Measurements from ENCODE around the gene FAM168B. TPM values are rescaled to one million over a fixed set of nuclear protein-coding genes. Genes with fewer than 3 reads are reported as not detected.

The FAM168B gene, protein sequence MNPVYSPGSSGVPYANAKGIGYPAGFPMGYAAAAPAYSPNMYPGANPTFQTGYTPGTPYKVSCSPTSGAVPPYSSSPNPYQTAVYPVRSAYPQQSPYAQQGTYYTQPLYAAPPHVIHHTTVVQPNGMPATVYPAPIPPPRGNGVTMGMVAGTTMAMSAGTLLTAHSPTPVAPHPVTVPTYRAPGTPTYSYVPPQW
- total RNA-seq (2022; extraction: Qiagen RNA extraction; ENCODE audit: low read depth) = 86.7 to 102 TPM (median 97.8 TPM) in 5 replicates

DNA sequence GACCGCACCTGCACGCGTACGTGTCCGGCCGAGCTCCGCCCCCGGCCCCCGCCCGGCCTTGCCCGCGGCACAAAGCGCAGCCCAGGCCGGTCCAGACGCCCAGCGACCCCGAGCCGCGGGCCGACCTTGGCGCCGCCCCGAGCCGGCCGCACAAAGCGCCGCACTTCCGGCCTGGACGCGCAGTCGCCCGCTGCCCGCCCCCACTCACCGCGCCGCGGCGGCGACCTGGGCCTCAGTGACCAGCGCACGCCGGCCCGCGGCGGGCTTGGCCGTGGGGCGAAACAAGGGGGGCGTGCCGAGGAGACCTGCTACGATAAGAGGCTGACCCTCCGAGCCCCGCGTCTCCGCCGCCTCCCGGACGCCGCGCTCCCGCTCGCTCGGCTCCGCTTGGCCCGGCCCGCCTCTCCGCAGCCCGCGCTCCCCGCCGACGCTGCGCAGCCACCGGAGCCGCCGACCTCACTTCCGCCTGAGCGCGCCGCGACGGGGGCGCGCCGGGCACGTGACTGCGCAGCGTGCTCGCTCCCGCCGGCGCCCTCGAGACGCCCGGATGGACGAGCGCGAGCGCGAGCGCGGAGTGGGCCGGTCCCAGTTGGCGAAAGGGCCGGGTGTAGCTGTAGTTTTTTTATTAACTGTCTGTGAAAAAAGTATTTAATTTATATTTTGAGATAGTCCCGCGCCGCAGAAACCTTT lies at the start of gene FAM168B:
Gene FAM168B (minus strand): TSS at position 455 of the 690 bp plus-strand sequence. CDS start 10,814 bp downstream, outside the sequence.

DNA sequence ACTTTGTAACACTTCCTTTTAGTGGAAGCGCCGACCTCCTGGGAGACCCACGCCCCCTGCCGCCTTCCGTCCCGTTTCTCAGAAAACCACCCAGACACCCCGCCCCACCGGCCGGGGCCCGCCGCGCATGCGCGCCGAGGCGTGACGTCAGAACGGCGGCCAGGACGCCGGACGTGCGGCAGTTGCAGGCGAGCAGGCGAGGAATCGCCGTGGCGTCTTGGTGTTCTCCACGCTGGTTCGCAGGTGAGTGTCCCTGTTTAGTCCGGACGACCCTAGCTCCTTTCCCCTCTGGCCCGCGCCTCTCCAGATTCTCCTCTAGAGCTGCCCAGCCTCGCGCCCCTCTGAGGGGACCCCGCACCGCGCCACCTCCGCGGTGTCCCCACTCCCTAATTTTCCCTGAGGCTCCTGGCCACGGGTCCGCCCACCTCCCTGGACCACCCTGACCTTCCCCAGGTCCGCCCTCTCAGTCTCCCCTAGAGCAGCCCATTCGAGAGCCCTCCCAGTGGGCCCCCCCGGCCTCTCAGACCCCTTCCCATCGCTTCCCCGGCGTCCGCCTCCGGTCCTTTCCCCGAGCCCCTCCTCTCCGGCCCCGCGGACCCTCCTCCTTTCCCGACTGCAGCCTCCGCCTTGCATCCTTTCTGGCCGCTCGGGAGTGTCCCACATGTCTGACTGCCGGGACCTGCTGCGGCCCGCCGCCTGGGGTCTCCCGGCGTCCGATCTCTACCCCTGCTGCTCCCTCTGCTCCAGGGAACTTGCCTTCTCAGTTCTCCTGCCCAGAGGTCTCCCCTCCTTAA lies 12.1 kb upstream of the FAM168B start, which contains the start of gene PLEKHB2:
Gene PLEKHB2 (plus strand): TSS at position 181 of the 794 bp plus-strand sequence. CDS start 15,606 bp downstream, outside the sequence.

Other genes with a start within 250 kb of the FAM168B start
- gene PLEKHB2, start 11.9 kb upstream of the FAM168B start, total RNA-seq (2022; extraction: Qiagen RNA extraction; ENCODE audit: low read depth) = 71.6 to 88.2 TPM (median 81.3 TPM) in 5 replicates
- 0.06 to 0.15 TPM (median 0.08 TPM) in 4 of 5 replicates, not detected in the other for gene POTEE, start 116.1 kb upstream of the FAM168B start, total RNA-seq (2022; extraction: Qiagen RNA extraction; ENCODE audit: low read depth)